ENCODE measurements around the gene DNAH2.

DNA sequence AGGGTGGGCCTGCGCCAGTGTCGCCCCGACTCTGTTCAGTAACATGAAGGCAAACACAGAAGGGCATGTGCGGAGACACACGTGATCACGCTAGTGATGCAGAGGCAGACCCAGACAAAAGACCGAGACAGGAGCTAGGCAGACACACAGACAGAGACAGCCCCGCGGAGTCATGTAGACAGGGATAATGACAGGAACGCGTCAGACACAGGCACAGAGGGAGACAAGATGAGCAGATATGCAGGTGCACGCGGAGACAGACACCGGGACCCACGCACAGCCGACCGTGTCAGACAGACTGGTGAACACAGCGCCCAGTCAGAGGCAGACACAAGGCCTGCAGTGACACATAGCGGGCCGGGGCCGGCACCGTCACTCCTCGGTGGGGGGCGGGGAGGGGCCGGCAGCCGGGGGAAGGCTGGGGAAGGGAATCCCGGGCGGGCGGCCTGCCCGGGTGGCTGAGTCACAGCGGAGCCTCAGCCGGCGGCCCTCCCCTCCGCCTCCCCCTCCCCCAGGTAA lies 123.9 kb downstream of the DNAH2 start:
- TF ChIP-seq, protein P1, sequence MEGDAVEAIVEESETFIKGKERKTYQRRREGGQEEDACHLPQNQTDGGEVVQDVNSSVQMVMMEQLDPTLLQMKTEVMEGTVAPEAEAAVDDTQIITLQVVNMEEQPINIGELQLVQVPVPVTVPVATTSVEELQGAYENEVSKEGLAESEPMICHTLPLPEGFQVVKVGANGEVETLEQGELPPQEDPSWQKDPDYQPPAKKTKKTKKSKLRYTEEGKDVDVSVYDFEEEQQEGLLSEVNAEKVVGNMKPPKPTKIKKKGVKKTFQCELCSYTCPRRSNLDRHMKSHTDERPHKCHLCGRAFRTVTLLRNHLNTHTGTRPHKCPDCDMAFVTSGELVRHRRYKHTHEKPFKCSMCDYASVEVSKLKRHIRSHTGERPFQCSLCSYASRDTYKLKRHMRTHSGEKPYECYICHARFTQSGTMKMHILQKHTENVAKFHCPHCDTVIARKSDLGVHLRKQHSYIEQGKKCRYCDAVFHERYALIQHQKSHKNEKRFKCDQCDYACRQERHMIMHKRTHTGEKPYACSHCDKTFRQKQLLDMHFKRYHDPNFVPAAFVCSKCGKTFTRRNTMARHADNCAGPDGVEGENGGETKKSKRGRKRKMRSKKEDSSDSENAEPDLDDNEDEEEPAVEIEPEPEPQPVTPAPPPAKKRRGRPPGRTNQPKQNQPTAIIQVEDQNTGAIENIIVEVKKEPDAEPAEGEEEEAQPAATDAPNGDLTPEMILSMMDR (IDR thresholded peaks at IDR 0.05; ENCODE audit: low read depth, low read length), result peak; percentile 17; the same call in 1 of the 2 replicates
- no peak for TF ChIP-seq EZH2phosphoT487 (IDR thresholded peaks at IDR 0.05; ENCODE audit: low read depth)

All from OCI-LY3 (cell line).